EL (cell line): ENCODE measurements around the gene RRBP1.

Experiments used
- DNase-seq: peaks from one replicate; pipeline ENCODE4 v3.0.0-alpha.2; 2016

RRBP1 gene

DNA sequence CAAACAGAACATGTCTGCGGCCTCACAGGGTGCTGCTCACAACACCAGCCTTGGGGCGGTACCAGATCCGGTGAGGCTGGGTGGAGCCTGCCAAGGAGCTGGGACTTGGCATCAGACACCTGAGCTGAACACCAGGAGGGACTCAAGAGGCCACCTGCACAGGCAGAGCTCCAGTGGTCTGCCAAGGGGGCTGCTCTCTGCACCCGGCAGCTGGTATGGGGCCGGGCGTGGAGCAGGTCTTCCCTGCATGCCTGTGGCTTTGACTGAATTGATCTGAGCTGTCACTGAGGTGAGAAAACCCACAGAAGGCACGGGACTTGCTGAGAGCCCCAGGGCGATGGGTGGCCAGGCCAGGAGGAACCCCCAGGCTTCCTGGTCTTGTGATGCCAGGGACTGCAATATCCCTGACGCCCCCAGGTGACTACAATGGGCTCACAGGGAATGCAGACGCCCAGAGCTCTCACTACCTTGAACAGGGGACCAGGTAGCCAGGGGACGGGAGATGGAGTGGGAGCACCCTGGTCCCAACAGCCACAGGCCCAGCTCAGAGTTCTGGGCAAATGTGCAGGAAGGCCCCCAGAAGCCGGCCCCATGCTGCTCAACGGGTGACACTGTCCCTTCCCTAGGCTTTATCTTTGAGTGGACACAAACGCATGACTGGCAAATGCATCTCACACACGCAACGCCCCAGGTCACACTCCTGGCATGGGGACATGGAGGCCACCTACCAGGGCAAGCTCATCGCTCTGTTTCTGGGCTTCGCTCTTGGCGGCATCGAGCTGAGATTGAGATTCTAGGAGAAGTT lies 64.0 kb downstream of the RRBP1 start:
- DNase-seq = no peak

GRCh38 chr20:17617212-17617867 lies 64.7 kb downstream of the RRBP1 start:
- peak; percentile 46 for DNase-seq

DNA sequence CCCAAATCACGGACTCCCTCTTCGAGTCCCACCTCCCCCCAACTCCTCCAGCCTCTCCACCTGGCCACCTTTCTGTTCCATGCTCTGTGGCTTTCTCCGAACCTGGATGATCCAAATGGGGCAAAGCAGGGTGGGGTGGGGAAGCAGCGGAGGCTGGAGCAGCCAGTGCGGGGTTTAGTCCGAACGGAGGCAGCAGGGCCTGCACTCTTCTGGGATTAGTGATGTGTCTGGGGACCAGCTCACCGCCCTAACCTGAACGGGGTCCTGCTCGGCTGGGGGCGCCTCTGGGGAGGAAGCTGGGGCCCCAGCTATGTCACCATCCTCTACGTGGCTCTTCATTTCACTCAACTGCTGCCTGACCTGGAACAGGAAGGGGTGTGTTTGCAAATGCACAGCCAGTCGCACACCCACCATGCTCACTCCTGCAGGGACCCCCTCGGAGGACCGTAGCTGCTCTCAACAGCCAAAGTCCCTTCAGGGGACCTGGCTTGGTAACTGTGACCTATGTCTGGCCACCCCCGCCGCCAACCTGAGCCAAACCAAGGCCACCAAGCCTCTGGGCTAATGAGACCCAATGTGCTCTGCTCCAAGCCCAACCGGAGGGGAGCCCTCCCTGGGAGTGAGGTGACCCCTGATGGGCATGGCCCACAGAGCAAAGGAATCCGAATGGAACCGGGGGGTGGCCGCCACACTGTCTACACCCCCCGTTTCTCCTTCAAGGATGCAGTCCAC lies 65.4 kb downstream of the RRBP1 start:
- DNase-seq = no peak

- no peak for DNase-seq
Measured at GRCh38 chr20:17615645-17616479, 66.2 kb downstream of the RRBP1 start.

DNA sequence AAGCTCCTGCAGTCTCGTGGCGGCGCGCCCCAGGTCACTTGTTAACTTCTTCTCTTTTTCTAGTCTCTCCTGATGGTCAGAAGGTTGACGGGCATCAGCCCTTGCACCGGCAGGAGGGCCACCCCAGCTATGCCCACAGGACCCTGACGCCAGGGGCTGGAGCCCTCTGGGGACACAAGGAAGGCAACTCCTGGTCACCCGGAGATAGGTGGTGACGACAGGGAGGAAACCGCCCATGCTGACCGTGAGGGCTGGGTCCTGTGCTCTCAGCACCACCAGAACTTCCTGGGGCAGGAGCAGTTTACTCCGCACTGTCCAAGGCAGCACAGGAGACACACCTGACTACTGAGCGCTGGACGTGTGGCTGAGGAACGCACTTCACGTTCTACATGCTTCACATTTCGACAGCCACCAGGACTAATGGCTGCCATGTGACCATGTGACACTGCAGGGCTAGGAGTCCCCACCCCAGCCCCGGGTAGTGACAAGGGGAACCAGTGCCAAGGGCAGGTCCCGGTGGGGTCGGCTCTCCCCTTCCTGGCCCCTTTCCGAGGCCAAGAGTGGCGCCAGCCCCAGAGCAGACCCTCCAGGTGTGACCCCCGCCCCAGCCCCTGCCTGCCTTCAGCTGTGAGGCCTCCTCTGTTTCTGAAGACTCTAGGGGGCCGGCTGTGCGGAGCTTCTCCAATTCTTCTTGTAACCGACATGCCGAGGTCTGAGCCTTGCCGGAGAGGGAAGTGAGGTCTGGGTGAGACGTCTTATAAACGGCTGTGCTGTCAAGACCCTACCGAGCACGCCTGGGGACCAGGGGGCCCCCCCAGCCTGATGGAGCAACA lies 67.0 kb downstream of the RRBP1 start:
- DNase-seq = no peak

GRCh38 chr20:17614176-17614811 lies 67.7 kb downstream of the RRBP1 start:
- no peak for DNase-seq

DNA sequence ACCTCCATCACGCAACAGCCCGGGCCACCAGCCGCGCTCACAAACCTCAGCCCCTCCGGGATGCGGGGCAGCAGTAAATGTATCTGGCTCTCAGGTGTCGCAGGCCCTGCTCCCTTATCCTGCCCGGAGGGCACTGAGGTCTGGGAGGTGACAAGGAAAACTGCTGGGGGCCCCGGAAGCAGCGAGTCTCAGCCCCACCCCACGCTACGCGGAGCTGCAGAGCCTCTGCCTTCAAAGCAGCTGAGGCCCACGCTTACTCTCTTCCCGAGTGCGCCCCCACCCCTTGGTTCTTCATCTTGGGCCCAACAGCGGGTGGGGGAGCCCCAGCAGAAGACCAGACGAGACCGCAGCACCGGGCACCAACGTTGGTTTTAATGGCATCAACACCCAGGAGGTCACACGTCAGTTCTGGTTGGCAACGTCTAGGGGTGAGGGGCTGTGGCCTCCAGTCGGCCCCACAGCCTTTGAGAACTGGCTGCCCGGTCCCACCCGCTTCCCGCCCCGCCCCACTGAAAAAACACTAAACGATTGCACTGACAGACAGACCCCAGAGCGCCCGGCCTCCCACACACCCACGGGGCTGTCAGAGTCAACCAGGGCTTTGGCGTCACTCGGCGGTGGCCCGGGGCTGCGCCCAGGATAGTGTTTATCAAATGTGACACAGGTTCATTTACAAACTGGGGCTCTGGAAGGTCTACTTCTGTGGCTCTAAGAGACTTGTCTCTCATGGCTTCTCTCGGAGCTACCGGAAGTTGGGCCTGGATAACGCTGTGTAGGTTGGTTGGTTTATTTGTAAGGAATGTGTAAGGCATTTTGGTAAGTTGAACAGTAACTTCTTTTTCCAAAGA lies 68.5 kb downstream of the RRBP1 start:
- DNase-seq = no peak

GRCh38 chr20:17612992-17613327 lies 69.1 kb downstream of the RRBP1 start:
- DNase-seq = no peak

GRCh38 chr20:17612287-17612991 lies 69.6 kb downstream of the RRBP1 start:
- DNase-seq = peak; percentile 71

GRCh38 chr20:17611540-17612286 lies 70.3 kb downstream of the RRBP1 start:
- peak; percentile 39 for DNase-seq

- DNase-seq = no peak
Measured at GRCh38 chr20:17611290-17611539, 70.8 kb downstream of the RRBP1 start.

GRCh38 chr20:17610566-17611289 lies 71.3 kb downstream of the RRBP1 start:
- DNase-seq = no peak

GRCh38 chr20:17609811-17610377 lies 72.1 kb downstream of the RRBP1 start:
- no peak for DNase-seq

DNA sequence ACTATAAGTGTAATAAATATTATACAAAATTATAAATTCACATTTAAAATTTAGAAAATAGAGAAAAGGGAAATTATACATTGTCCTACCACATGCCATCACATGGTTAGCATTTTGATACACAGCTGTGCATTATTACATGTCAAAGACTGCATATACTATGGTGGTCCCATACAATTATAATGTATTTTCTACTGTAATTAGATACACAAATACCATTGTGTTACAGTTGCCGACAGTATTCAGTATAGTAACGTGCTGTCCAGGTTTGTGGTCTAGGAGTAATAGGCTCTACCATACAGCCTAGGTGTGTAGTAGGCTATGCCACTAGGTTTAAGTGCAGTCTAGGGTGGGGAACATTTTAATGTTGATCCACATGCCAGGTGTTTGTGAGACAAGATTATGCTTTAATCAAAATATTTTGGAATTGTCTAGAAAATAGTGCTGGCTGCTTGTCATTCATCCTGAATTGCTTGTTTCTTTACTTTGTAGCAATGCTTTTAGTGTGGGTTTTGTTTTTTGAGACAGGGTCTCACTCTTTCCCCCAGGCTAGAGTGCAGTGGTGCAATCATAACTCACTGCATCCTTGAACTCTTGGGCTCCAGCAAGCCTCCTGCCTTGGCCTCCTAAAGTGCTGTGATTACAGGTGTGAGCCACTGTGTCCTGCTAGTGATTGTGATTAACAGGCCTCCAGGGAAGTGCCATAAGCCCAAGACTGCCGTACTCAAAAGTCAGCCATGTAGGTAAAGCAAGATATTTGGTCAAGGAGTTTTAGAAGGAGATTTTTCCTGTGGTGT lies 73.1 kb downstream of the RRBP1 start:
- DNase-seq = no peak

GRCh38 chr20:17606001-17606400 lies 76.0 kb downstream of the RRBP1 start:
- DNase-seq = no peak

- DNase-seq = no peak
Measured at GRCh38 chr20:17605131-17605660, 76.8 kb downstream of the RRBP1 start.

DNA sequence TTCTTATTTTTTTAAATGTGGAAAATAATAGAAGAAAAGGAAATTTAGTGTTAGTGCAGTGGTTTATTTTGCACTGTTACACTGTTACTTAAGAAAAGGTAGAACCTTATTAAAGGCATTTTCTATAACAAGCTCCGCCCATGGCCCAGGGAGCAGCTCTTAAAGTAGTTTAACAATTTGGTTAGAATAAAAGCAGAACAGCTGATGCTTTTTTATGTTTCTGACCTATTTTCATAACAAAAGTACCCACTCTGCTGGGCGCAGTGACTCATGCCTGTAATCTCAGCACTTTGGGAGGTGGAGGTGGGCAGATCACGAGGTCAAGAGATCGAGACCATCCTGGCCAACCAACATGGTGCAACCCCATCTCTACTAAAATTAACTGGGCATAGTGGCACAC lies 79.5 kb downstream of the RRBP1 start:
- no peak for DNase-seq
